Activated CD8-positive, alpha-beta memory T cell treated with anti-CD3 and anti-CD28 coated beads, Interleukin-2, amount 50 U/mL, for 1 hour (primary cell): ENCODE measurements around the gene BDKRB1.
"Not testable (repeated sequence)": the region's sequence is repeated elsewhere in the genome, so short reads cannot be mapped to it uniquely, and the experiment has no call there.

Source experiments
- DNase-seq: peaks from one replicate; pipeline ENCODE4 v3.0.0-alpha.2; 2020; ENCODE audit errors: extremely low read depth

The BDKRB1 gene

DNA sequence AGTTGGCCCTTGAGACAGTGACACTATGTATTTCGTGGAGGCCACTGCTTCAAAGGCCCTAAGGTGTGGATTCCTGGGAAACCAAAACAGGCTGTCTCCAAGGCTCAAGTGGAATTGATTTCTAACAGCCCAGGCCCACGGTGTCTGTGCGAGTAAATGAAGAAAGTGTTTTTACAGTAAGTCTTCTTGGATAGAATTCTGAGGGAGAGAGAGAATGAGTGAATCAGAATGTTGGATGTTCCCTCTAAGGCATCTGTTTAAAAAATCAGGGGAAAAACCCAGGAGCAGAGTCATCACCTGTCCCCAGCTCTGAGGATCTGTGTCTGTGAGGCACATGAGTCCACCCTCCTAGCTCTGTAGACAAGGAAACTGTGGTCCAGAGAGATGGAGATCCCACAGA is 22.3 kb upstream of the BDKRB1 start:
- no peak for DNase-seq

- no peak for DNase-seq
These were observed 20.6 kb upstream of the BDKRB1 start for GRCh38 chr14:96235426-96235825.

DNA sequence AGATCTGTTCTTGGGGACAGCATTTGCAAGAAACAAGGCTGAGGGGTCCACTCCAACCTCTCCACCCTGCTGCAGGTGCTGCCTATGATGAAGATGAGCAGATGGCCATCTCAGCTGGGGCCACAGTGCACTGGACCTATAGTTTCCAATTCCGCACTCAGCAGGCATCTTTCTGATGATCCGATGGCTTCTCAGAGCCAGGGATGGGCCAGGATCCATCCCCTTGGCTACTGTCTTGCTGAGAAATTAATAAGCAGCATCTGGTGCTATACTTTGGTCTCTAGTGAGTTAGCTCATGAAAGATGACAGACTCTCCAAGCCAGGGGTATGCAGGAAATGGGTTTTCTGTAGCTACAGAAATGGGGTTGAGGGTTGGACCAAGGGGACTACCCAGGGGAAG is 18.4 kb upstream of the BDKRB1 start:
- DNase-seq, result no peak

DNA sequence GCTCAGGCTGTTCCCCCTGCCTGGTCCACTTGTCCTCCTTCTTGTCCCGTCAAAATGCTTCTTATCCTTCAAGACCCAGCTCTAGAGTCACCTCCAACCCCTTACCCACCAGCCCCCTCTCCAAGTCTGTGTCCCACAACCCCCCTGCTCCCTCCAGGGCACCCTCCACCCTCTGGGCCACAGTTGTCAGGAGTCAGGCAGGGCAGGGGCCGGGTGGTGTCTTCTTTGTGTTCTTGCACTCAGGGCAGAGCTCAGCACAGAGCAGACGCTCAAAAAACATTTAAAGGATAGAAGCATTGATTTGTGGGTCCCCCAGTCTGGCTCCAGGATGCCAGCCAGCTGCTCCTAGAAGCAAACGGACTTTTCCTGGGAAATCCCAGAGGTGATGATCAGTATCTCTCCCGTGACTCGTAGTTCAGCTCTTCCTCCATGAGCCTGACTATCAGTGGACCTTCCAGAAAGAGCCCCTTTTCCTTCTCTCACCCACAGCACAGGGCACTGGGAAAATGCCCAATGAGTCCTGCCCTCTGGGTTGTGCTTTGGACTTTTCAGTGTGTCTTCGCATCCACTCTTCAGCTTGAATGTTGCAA is 17.2 kb upstream of the BDKRB1 start:
- DNase-seq, result no peak

- no peak for DNase-seq
These were observed 16.3 kb upstream of the BDKRB1 start for GRCh38 chr14:96239711-96240141.

- DNase-seq, result no peak
These were observed 15.4 kb upstream of the BDKRB1 start for GRCh38 chr14:96240641-96241040.

GRCh38 chr14:96242126-96242525 is 13.9 kb upstream of the BDKRB1 start:
- no peak for DNase-seq

DNA sequence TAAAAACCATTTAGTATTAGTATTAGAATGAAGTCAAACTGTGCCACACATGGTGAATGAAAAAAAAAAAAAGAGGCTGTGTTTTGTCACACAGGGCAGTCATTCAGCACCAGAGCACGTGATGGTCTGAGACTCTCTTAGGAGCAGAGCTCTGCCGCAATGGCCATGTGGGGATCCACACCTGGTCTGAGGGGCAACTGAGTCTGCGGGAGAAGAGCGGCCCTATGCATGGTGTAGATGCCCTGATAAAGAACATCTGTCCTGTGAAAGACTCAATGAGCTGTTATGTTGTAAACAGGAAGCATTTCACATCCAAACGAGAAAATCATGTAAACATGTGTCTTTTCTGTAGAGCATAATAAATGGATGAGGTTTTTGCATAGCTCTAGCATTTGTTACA is 12.2 kb upstream of the BDKRB1 start:
- no peak for DNase-seq

- DNase-seq, result not testable (repeated sequence)
These were observed 10.9 kb upstream of the BDKRB1 start for GRCh38 chr14:96245074-96245473.

GRCh38 chr14:96245710-96246538 is 10.1 kb upstream of the BDKRB1 start:
- no peak for DNase-seq

DNA sequence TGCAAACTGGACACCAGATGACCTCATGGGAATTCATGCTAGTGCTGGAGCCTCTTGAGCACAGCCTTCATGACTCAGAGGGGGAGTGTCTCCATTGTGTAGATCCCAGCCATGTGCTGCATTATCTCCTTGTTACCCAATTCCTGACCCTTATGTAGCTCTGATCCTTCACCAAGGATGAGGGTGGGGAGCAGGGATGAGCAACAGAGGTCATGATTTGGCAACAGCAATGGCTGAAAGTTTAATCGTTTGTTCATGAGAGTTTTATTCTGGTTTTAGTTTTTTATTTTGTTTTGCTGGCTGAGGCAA is 9.5 kb upstream of the BDKRB1 start:
- DNase-seq, result no peak

- no peak for DNase-seq
These were observed 9.0 kb upstream of the BDKRB1 start for GRCh38 chr14:96247031-96247430.

DNA sequence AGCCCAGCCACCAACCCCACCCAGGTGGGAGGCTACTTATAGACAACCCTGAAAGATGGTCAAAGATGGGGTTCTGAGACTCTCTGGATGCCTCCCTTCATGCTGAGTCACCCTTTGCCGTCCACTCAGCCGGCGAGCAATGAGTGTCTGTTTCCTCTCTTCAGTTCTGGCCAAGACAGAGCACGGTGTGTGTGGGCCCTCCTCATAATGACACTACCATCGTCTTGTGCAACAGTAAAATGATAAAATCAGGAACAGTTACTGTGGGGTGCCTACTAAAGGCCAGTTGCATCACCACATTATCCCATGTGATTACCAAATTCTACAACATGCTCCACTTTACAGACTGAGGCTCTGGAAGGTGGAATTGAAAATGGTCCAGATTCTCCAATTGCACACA is 7.0 kb upstream of the BDKRB1 start:
- DNase-seq, result no peak

DNA sequence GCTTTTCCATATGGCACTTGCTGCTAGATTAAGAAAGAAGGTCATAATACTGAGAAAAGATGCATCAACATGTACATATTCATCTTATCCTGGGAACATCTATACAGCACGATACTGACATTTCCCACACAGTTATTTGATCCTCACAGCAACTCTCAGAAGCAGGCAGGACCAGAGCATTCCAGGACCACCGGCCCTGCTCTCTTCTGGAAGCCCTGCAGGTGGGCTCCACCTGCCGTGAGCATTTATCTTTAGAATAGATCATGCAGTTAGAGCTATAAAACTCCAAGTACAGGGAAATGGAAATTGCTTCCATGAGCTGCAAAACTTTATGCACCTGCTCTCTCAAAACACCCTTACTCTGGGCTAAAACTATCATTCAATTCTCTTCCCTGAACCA is 5.5 kb upstream of the BDKRB1 start:
- no peak for DNase-seq

GRCh38 chr14:96251656-96252155 is 4.3 kb upstream of the BDKRB1 start:
- no peak for DNase-seq

- DNase-seq, result no peak
These were observed 3.5 kb upstream of the BDKRB1 start for GRCh38 chr14:96252323-96252998.

DNA sequence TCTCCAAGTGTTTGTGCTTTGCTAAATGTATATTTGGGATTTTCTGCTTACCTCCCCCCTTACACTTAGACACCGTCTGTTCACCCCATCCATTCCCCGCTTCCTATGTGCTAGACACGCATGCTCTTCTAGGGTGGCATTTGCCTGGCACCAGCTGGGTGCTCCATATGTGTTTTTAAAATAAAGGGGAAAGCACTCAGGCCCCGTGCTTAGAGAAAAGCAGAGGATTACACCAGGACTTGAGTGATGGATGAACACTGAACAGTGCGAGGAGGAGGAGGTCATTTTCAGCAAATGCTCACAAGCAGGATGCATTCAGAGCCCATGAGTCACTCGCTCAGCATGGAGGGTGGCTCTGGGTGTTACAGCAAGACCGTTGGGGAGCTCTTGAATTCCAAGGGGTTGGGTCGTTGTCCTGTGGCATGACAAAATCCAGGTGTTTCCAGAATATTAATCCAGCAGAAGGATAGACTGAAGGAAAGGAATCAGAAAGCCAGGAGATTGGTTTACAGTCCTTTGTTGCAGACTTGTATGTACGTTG is 2.9 kb upstream of the BDKRB1 start:
- DNase-seq, result no peak

DNA sequence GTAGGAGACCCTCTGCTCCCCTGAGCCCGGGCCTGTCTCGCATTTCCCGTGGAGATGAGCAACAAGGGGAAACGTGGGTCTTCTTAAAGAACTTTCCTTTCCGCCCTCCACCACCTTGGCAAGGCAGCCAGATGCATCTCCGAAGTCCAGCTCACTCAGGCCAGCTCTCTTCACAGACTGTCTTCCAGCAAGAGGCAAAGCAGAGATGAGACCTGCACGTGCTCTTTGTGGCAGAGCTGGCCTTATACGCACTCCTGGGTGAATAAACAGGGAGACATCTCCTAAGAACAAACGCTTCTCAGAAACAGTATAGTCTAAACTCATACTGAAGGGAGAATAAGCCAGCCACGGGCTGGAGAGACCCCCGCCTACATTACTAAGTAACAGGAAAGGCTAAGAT is 1.3 kb upstream of the BDKRB1 start:
- DNase-seq, result no peak

- DNase-seq, result no peak
These were observed 397 bp downstream of the BDKRB1 start for GRCh38 chr14:96256407-96256806.

DNA sequence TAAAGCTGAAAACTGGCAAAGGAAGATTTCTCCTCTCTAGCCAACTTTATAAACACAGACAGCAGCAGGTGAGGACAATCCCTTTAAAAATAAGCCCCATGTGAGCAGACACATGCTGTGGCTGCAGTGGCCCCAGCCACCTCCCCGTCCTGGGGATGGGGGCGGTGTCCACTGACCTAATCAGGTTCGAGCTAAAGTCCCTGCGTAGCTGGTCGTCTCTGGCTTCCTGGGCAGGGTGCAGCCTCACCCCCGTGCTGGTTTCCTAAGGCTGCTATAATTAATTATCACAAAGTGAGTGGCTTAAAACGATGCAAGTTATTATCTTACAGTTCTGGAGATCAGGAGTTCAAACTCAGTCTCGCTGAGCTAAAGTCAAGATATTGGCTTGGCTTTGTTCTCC is 1.0 kb downstream of the BDKRB1 start:
- no peak for DNase-seq

DNA sequence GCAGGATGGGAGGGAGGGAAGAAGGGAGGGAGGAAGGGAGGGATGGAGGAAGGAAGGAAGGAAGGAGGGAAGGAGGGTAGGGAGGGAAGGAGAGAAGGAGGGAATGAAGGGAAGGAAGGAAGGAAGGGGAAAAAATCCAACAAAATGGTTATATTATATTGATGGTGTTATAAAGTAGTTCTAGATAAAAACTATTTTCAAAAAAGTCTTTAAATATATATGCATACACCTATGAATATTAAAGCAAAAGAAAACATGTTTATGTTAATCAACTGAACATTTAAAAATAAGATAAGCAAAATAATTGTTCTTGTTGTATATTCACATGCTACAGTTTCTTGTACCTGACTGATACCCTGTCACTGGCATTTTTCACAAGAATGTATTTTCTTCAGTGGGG is 1.9 kb downstream of the BDKRB1 start:
- no peak for DNase-seq

- no peak for DNase-seq
These were observed 4.4 kb downstream of the BDKRB1 start for GRCh38 chr14:96260341-96260821.

- no peak for DNase-seq
These were observed 5.0 kb downstream of the BDKRB1 start for GRCh38 chr14:96261053-96261452.
